ENCODE data around the gene SP2.

The SP2 gene

DNA sequence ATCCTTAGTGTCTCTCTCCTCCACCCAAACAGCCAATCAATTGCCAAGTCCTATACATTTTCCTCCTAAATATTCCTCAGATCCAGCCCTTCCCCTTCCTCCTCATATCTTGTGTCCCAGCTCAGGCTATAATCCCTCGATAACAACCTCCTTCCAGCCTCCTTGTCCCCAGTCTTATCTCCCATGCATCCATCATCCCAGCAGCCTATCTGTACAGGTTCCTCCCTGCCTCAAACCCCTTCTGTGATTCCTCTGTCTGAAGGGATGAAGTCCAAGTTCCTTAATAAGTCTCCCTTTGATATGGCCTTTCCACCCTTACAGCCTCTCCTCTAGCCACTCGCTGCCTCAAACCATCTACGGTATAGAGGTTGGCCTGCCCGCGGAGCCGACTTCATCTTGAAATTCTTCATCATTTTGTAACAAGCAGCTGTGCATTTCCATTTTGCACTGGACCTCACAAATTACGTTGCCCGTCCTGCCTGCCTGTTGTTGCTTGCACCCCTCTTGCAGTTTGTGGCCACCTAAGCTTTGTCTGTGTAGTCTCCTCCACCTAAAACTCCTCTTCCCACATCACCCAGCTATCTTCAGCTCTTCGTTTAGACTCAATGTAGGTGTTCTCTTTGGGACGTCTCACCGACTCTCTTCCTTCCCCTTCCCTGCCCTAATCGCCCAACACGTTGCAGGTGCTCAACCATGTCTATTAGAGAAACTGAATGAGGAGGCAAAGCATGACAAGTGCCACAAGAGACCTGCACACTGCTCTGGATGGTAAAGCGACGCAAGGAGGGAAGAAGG lies 74.1 kb downstream of the SP2 start:
- no peak for TF ChIP-seq JUND (IDR thresholded peaks at IDR 0.05; ENCODE audit: low read depth)

DNA sequence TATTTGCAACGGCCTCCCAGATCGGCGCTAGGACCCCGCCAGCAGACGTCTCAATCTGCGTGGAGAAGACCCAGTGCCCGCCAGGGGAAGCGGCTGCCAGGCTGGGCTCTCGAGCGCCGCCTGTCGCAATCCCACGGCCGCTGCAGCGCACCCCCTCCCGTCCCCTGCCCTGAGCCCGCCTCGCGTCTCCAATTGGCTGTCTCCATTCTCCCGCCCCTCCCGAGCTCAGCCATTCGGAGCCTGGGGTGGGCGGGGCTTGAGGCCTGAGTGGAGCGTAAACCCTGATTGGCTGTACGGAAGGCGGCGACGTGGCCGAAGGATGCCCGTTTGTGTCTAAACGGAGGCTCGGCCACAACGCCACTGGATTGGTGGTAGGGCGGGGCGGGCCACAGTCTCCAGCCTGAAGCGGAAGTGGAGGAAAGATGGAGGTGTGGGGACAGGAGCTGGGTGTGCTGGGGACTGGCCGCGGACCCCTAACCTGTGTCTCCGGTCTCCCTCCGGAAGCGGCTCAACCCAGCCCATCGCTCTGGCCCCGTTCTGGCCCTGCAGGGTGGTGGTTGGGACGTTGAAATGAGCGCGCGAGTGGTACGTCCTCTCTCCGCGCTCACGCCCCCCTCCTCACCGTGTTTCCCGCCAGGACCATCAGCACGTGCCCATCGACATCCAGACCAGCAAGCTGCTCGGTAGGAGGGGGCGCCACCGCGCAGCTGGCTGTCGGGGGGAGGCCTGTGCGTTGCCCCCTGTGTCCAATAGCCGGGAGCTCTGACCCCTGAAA lies 74.9 kb downstream of the SP2 start, which contains the start of gene CDK5RAP3:
TSS of gene CDK5RAP3 (plus strand) at position 389 of the 775 bp plus-strand sequence. CDS start at position 423, 34 bp downstream.
- no peak for TF ChIP-seq JUND (IDR thresholded peaks at IDR 0.05; ENCODE audit: low read depth)
- in situ Hi-C loops (cut with HindIII; ENCODE audit: low pct_unique_long_range_greater_than_20kb, low sequenced_read_pairs): no loop called here
- peak; percentile 95 to 100 for DNase-seq (ENCODE audit: low read depth in 1 of 2, low spot score in 1 of 2)

More for the DNA sequence above, 74.1 kb downstream of the SP2 start:
- in situ Hi-C loops (cut with HindIII; ENCODE audit: low pct_unique_long_range_greater_than_20kb, low sequenced_read_pairs): no loop called here
- DNase-seq (ENCODE audit: low read depth in 1 of 2, low spot score in 1 of 2): no peak

DNA sequence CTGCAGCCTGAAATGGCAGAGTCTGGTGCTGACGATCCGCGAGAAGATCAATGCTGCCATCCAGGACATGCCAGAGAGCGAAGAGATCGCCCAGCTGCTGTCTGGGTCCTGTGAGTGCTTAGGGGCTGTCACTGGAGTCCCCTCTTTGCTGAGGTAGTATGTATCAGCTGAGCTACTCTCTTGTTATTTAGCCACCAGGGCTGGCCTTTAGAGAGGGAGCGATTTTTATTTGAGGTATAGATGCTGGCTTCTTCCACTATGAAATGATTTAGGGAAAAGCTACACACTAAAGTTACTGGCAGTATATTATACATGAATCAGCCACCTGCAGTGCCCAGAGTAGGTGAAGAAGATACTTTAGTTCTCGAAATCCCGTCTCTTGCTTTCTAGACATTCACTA lies 77.5 kb downstream of the SP2 start:
- in situ Hi-C loops (cut with HindIII; ENCODE audit: low pct_unique_long_range_greater_than_20kb, low sequenced_read_pairs): no loop called here
- TF ChIP-seq JUND (IDR thresholded peaks at IDR 0.05; ENCODE audit: low read depth): no peak
- no peak for DNase-seq (ENCODE audit: low read depth in 1 of 2, low spot score in 1 of 2)

GRCh38 chr17:47975189-47975822 lies 79.3 kb downstream of the SP2 start:
- in situ Hi-C loops (cut with HindIII; ENCODE audit: low pct_unique_long_range_greater_than_20kb, low sequenced_read_pairs): no loop called here

GRCh38 chr17:47975823-47976205 lies 79.8 kb downstream of the SP2 start:
- in situ Hi-C loops (cut with HindIII; ENCODE audit: low pct_unique_long_range_greater_than_20kb, low sequenced_read_pairs): no loop called here
- DNase-seq (ENCODE audit: low read depth in 1 of 2, low spot score in 1 of 2): no peak
- no peak for TF ChIP-seq JUND (IDR thresholded peaks at IDR 0.05; ENCODE audit: low read depth)

More at GRCh38 chr17:47975189-47975822, 79.3 kb downstream of the SP2 start:
- DNase-seq (ENCODE audit: low read depth in 1 of 2, low spot score in 1 of 2): no peak
- no peak for TF ChIP-seq JUND (IDR thresholded peaks at IDR 0.05; ENCODE audit: low read depth)

DNA sequence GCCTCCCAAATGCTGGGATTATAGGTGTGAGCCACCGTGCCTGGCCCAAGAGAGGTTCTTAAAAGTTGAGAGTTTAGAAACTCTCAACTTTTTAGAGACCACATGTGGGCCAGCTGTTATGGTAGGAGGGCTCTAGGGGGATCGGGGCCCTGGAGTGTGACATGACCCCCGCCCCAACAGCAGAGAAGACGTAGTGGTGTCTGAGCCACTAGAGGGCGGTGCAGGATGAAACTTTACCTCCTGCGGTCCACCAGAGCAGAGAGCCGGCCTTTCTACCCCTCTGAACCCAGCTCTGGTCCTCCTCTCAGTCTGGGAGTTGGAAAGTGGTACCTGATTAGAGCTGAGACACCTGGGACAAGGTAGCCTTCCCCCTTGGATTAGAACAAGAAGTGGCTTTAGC lies 82.3 kb downstream of the SP2 start:
- TF ChIP-seq JUND (IDR thresholded peaks at IDR 0.05; ENCODE audit: low read depth): no peak
- DNase-seq (ENCODE audit: low read depth in 1 of 2, low spot score in 1 of 2): peak; percentile 65 to 72
- in situ Hi-C loops (cut with HindIII; ENCODE audit: low pct_unique_long_range_greater_than_20kb, low sequenced_read_pairs): no loop called here

Measured in T47D (cell line).